Heart left ventricle (tissue), 16 donors: ENCODE data around the gene DFFB. TPM values are rescaled to one million over a fixed set of nuclear protein-coding genes. Genes with fewer than 3 reads are reported as not detected.

Experiments used
- ATAC-seq, 4 donors: fragments of 200-7000 bp; cut with Tn5 transposase; one replicate each; pipeline ENCODE4 v1.9.1; 2020 to 2022; ENCODE audit warnings: moderate library complexity in 4 of 4, mild to moderate bottlenecking in 3 of 4, moderate number of reproducible peaks in 1 of 4
- DNase-seq, 5 donors: peaks; one replicate each; pipeline ENCODE4 v3.0.0-alpha.2; 2020
- H3K27ac ChIP-seq, 12 donors: fragments of 200-600 bp; sonication (generic) in 4 of 12; one replicate each; pipeline versions ENCODE4 v1.5.0 to v1.8.0; 2016 to 2022; ENCODE audit warnings: mild to moderate bottlenecking in 2 of 12
- H3K27me3 ChIP-seq, 9 donors: fragments of 200-600 bp; sonication (generic) in 2 of 9; one replicate each; pipeline versions ENCODE4 v1.5.1 to v1.8.0; 2016 to 2022; ENCODE audit warnings: mild to moderate bottlenecking in 3 of 9
- H3K36me3 ChIP-seq, 9 donors: fragments of 200-600 bp; sonication (generic) in 2 of 9; one replicate each; pipeline versions ENCODE4 v1.5.0 to v1.8.0; 2018 to 2022; ENCODE audit warnings: mild to moderate bottlenecking in 2 of 9
- H3K4me1 ChIP-seq, 12 donors: fragments of 200-600 bp; sonication (generic) in 4 of 12; one replicate each; pipeline versions ENCODE4 v1.5.0 to v1.8.0; 2016 to 2022; ENCODE audit warnings: mild to moderate bottlenecking in 3 of 12
- H3K4me3 ChIP-seq, 12 donors: fragments of 200-600 bp; sonication (generic) in 4 of 12; one replicate each; pipeline versions ENCODE4 v1.5.0 to v1.8.0; 2017 to 2022; ENCODE audit warnings: mild to moderate bottlenecking in 9 of 12, moderate library complexity in 4 of 12
- H3K9me3 ChIP-seq, 12 donors: fragments of 200-600 bp; sonication (generic) in 4 of 12; one replicate each; pipeline versions ENCODE4 v1.5.0 to v1.8.0; 2016 to 2022; ENCODE audit warnings: mild to moderate bottlenecking in 1 of 12
- POLR2A ChIP-seq, 2 donors: fragments of 450-650 bp; IDR thresholded peaks; one replicate each; pipeline ENCODE4 v1.6.1; 2017; ENCODE audit warnings: antibody characterized with exemption in 2 of 2, mild to moderate bottlenecking in 2 of 2, moderate library complexity in 2 of 2
- WGBS, 4 donors: extraction: QIAGEN DNeasy Blood & Tissue Kit in 2 of 4; methylation state at CpG; one replicate each; pipeline versions ENCODE4 v1.1.5 to v1.1.7; 2013 to 2018; 5-methylcytosine and 5-hydroxymethylcytosine counted together
- intact Hi-C, 10 donors: fragments of 100-400 bp; cut with DNase I; formaldehyde crosslinking; loops; one replicate each; pipeline versions ENCODE4 v1.11.1 to v1.14.2; 2022
- polyA plus RNA-seq, 2 donors: library from polyadenylated mRNA; stranded (reverse); fragments of 200-250 nt; gene quantifications; one replicate each; pipeline ENCODE4 v1.2.3, GENCODE V29; 2013
- total RNA-seq, 9 donors: library from RNA; depleted of rRNA in 2 of 9; stranded (reverse); fragments of >200 nt in 2 of 9; fragmentation: NEBNext Ultra II Directional in 3 of 9; extraction: Animal tissue kit (Norgen Biotek cat#: 25700) in 3 of 9; gene quantifications; one replicate each; pipeline versions ENCODE4 v1.1.0 to v1.2.4, GENCODE V29; 2016 to 2023
- TF ChIP-seq, protein P1 (sequence below), 12 donors: fragments of 200-600 bp; sonication (generic) in 4 of 12; IDR thresholded peaks; one replicate each; pipeline versions ENCODE4 v1.5.0 to v1.8.0; 2018 to 2022; ENCODE audit warnings: antibody characterized with exemption in 12 of 12, mild to moderate bottlenecking in 5 of 12
- donor health status: ischemic (EF 13 %, LVEDD 7.1; RV severe dilation, severe dysfunction).
- donor health status: healthy with polysubstance abuse.
- donor health status: DM: no; HTN: yes; CAD: no.
- donor health status: DM: no; HTN: no; CAD: no.
- donor health status: ischemic (EF 25% LVEDD 6.9; RV normal size, moderate dysfunction).
- donor health status: ischemic (EF 25% LVEDD 5.7; RV mildly dilated, moderate dysfunction).
- donor health status: healthy.
- donor health status: DM: yes; HTN: yes; CAD: no.
- donor health status: ischemic (EF 35%, LVEDD 5.7; RV mildly dilated, moderate dysfunction).
- donor health status: nonischemic (EF 11% LVEDD 7.7; RV severe dilation, severe dysfunction).
- donor health status: DM: yes; HTN: yes; CAD: no.
- donor health status: PGD.
- donor health status: ischemic (EF 29% LVEDD 5.4; RV normal size, mild dysfunction).
- donor health status: nonischemic (EF 23%, LVEDD 6.1; RV moderate dilation, normal function).

DFFB gene
- total and polyA plus RNA-seq, 11 donors = 1.3 to 5.8 (median 2.6) TPM

GRCh38 chr1:3876716-3877115 lies 19.4 kb downstream of the DFFB start:
- no peak overlapping the region for H3K4me3 ChIP-seq
- peaks cover 2 to 82% (median 53%) of the 10 kb centered on the region in 9 donors for H3K36me3 ChIP-seq
- H3K9me3 ChIP-seq = peaks cover 0 to 17% (median 4%) of the 10 kb centered on the region in 12 donors
- peak in 1 of 4 donors; percentile 44 for ATAC-seq
- no peaks in the 10 kb centered on the region for H3K4me1 ChIP-seq
- no peak overlapping the region for H3K27ac ChIP-seq
- intact Hi-C loops = no loop called here
- 91 to 92% (median 91%) methylated on average over 15 to 16 of the region's 16 CpGs for WGBS, 4 donors
- TF ChIP-seq, protein P1, sequence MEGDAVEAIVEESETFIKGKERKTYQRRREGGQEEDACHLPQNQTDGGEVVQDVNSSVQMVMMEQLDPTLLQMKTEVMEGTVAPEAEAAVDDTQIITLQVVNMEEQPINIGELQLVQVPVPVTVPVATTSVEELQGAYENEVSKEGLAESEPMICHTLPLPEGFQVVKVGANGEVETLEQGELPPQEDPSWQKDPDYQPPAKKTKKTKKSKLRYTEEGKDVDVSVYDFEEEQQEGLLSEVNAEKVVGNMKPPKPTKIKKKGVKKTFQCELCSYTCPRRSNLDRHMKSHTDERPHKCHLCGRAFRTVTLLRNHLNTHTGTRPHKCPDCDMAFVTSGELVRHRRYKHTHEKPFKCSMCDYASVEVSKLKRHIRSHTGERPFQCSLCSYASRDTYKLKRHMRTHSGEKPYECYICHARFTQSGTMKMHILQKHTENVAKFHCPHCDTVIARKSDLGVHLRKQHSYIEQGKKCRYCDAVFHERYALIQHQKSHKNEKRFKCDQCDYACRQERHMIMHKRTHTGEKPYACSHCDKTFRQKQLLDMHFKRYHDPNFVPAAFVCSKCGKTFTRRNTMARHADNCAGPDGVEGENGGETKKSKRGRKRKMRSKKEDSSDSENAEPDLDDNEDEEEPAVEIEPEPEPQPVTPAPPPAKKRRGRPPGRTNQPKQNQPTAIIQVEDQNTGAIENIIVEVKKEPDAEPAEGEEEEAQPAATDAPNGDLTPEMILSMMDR (IDR thresholded peaks at IDR 0.05) = no peak
- no peak for TF ChIP-seq POLR2A (IDR thresholded peaks at IDR 0.05)
- DNase-seq = peak in 1 of 5 donors; percentile 19
- no peaks in the 10 kb centered on the region for H3K27me3 ChIP-seq

- Histone ChIP-seq H3K4me1 (no peaks in the 10 kb centered on the region), H3K27ac (no peak overlapping the region), H3K36me3 (peaks cover 0 to 74% (median 42%) of the 10 kb centered on the region in 9 donors), H3K9me3 (peaks cover 0 to 17% (median 4%) of the 10 kb centered on the region in 12 donors), H3K27me3 (no peaks in the 10 kb centered on the region), H3K4me3 (no peak overlapping the region)
- WGBS, 4 donors = 96 to 99% (median 98%) methylated on average over 7 of the region's 7 CpGs
- TF ChIP-seq POLR2A (IDR thresholded peaks at IDR 0.05) = no peak
- TF ChIP-seq, protein P1 (IDR thresholded peaks at IDR 0.05) = no peak
- DNase-seq (no peak), ATAC-seq (no peak)
- intact Hi-C loops = no loop called here
Measured at GRCh38 chr1:3879099-3879498, 21.8 kb downstream of the DFFB start.

GRCh38 chr1:3879787-3880428 lies 22.6 kb downstream of the DFFB start:
- Histone ChIP-seq H3K27me3 (no peaks in the 10 kb centered on the region), H3K36me3 (peaks cover 0 to 78% (median 47%) of the 10 kb centered on the region in 9 donors), H3K4me1 (no peaks in the 10 kb centered on the region), H3K27ac (no peak overlapping the region), H3K9me3 (peaks cover 0 to 17% (median 4%) of the 10 kb centered on the region in 12 donors), H3K4me3 (no peak overlapping the region)
- no peak for ATAC-seq
- peak in 1 of 5 donors; percentile 15 for DNase-seq
- intact Hi-C loops = no loop called here
- TF ChIP-seq, protein P1 (IDR thresholded peaks at IDR 0.05) = no peak
- TF ChIP-seq POLR2A (IDR thresholded peaks at IDR 0.05) = no peak
- WGBS, 4 donors = 77 to 92% (median 85%) methylated on average over 9 of the region's 9 CpGs

DNA sequence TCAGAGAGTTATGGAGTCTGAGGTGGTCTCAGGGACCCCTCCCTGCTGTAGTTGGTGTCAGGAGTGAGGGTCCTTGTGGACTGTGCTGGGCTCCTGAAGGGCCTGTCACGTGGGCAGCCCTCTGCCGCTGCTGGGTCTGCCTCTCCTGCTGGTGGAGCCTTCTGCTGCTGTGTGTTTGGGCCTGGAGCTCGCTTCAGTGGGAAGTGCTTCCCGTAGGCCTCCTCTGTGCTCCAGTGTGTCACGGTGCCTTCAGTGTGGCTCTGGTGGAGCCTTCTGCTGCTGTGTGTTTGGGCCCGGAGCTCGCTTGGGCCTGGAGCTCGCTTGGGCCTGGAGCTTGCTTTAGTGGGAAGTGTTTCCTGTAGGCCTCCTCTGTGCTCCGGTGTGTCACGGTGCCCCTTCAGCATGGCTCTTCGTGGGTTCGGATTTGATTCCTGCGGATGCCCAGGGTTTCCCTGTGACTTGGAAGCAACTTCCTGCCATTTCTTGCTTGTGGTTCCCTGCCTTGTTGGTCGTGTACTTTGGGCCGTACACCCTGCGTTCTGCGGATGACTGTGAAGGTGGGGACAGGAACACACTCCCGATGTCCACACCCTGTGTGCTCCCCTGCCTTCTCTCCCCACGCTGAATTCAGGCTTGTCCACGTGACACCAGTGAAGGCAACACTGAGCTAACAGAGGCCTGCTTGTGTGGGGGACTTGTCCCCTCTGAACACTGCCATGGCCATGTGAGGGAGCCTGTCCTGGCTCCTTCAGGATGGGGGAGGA lies 23.3 kb downstream of the DFFB start:
- Histone ChIP-seq H3K36me3 (peaks cover 0 to 76% (median 47%) of the 10 kb centered on the region in 9 donors), H3K4me3 (no peak overlapping the region), H3K27ac (no peak overlapping the region), H3K27me3 (no peaks in the 10 kb centered on the region), H3K9me3 (peaks cover 0 to 17% (median 4%) of the 10 kb centered on the region in 12 donors), H3K4me1 (no peaks in the 10 kb centered on the region)
- TF ChIP-seq POLR2A (IDR thresholded peaks at IDR 0.05) = no peak
- TF ChIP-seq, protein P1 (IDR thresholded peaks at IDR 0.05) = no peak
- WGBS, 4 donors = 91 to 96% (median 93%) methylated on average over 12 to 20 of the region's 20 CpGs
- ATAC-seq (peak in 1 of 4 donors; percentile 15), DNase-seq (peak in 1 of 5 donors; percentile 14)
- intact Hi-C loops = no loop called here
